Activated CD8-positive, alpha-beta memory T cell treated with anti-CD3 and anti-CD28 coated beads, Interleukin-2, amount 50 U/mL, for 1 hour (primary cell): ENCODE data around the gene CADM4.

ENCODE experiments used
- DNase-seq: peaks from one replicate; pipeline ENCODE4 v3.0.0-alpha.2; 2020; ENCODE audit errors: extremely low read depth

CADM4 gene

GRCh38 chr19:43586346-43586745 is 53.3 kb downstream of the CADM4 start:
- no peak for DNase-seq

- no peak for DNase-seq
Observed at GRCh38 chr19:43584484-43584883, 55.2 kb downstream of the CADM4 start.

DNA sequence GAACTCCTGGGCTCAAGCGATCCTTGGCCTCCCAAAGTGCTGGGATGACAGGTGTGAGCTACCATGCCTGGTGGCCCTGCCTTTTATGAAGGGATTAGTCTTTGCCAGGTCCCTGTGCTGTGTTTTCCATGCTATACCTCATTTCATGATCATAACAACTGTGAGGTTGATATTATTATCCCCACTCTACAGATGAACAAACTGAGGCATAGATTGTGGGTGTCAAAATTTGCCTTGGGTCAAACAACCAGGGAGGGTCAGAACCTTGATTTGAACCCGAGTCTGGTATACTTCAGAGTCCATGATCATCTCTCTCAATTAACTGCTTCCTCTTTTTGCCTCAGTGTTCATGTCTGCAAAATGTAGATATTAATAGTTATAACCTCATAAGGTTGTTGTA is 57.2 kb downstream of the CADM4 start:
- DNase-seq = no peak

DNA sequence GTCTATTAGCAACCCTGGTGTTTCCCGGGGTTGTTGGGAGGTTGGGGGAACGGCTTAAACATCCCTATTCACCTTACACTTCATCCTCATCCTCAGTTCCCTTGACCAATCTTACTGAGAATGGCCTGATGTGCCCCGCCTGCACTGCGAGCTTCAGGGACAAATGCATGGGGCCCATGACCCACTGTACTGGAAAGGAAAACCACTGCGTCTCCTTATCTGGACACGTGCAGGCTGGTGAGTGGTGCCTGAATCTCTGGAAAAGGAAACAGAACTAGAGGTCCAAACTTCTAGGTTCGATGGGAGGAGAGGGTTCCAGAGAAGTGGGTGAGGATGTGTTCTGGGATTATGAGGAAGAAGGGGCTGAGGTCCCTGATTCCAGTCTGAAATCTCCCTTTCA is 58.2 kb downstream of the CADM4 start:
- DNase-seq = no peak

DNA sequence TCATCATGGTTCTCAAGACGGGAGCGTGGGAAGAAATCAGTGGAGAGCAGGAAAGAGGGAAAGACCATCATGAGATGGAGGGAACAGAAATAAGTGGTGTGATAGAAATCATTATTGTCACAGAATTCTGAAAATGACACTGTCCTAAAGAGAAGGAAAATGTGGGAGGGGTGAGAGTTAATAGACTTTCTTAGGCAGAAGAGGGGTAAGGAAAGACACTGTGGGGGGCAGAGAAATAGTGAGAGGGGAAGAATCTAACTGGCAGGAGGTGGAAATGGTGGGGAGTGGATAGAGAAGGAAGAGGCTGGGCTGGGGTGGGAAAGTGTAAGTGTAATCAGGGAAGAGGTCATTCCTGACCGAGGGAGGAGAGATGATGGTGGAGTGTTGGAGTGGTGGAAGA is 60.9 kb downstream of the CADM4 start:
- DNase-seq = no peak

- no peak for DNase-seq
Observed at GRCh38 chr19:43575955-43576878, 63.4 kb downstream of the CADM4 start.

GRCh38 chr19:43575156-43575950 is 64.3 kb downstream of the CADM4 start, which contains the start of the genes PINLYP and XRCC1:
Gene PINLYP (plus strand): TSS chr19:43575801. CDS start chr19:43577192, 1,391 bp downstream.
Gene XRCC1 (minus strand): TSS chr19:43575527. CDS start chr19:43575458, 69 bp downstream.
- peak; percentile 91 for DNase-seq

DNA sequence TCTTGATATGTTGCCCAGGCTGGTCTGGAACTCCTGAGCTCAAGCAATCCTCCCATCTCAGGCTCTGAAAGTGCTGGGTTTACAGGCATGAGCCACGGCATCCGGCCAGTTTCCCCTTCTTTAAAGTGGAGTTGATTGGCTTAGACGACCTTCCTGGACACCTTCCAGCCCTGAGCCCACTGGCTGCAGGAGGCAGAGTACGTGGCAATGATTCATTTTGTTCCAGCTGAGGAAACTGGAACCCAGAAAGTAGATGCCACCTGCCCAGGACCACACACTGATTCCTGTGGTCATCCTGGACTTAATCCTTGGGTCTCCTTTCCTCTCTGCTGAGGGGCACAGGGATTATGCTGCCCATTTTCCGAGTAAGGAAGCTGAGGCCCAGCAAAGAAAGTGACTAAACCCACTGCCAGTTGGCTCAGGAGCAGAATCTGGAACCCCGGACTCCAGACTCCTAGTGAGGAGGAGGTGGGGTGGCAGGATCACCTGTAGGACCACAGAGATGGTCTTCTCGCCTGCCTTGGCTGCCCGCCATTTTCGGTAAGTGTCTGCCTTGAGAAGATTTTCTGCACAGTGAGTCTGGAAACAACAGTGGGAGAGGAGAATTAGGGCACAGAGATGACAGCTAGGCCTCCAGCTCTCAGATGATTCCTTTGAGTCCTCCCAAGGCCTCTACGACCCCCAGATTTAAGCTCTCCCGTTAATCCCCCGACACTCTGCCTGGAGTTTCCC is 65.1 kb downstream of the CADM4 start:
- no peak for DNase-seq
